NCI-H2107 (cell line): Measurements from ENCODE around the gene ADAMTSL1.
"Not testable (repeated sequence)": the region's sequence is repeated elsewhere in the genome, so short reads cannot be mapped to it uniquely, and the experiment has no call there.

ENCODE experiments used
- DNase-seq: peaks from one replicate; lab custom pipeline; 2025; lab: John Stamatoyannopoulos, UW

The ADAMTSL1 gene

DNA sequence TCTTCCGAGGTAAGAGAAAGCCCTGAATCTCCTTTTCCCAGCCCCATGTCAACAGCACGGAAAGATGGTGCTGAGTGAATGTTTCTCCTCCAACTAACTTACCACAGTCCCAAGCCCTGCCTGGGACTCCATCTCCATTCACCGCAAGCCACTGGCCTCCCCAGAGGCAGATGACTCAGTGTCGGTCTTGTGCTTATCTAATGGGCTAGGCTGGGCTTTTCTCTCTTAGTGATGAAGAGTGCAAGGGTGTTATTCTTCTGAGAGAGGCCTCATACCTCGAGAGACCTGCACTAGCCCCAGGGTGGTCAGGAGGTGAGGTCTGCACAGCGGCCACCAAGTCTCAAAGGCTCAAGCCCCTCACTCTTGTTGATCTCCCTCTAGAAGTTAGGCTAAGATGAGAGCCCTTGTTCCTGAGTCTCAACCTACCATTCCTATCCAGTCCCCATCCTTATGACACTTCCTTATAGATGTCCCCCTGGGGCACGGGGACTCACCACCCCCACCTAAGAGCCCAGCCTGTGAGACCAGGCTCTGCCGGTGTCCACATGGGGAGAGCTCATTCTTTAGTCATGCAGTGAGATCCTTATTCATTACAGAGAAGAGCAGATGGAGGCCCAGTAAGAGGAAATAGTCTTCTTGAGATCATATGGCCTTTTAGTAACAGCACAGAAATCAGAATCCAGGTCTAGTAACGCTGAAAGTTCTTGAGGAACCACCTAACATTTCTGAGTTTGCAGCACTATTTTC is 432.1 kb downstream of the ADAMTSL1 start:
- DNase-seq, result no peak

DNA sequence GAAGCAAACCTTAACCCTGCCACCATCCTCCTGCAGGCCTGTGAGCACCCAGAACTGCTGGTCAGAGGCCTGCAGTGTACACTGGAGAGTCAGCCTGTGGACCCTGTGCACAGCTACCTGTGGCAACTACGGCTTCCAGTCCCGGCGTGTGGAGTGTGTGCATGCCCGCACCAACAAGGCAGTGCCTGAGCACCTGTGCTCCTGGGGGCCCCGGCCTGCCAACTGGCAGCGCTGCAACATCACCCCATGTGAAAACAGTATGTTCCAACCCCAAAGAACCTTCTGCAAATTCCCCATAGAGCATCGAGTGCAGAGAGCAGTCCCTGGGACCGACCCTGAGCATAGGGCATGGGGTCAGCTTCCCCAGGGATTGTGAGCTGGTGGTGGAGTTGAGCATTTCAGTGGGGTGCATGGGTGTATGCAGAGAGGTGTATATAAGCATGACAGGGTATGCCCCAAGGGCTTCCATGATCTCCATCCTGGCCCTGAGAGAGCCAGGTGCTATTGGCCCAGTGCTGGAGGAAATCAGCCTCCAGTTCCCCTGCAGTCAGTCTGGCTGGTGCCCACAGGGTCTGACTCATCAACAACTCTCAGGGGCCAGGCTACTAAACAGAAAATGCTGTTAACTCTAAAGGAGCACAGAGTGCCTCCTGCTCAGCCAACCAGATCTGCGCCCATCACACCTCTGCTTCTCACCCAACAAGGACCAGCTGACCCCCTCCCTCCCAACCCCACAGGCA is 432.9 kb downstream of the ADAMTSL1 start:
- no peak for DNase-seq

DNA sequence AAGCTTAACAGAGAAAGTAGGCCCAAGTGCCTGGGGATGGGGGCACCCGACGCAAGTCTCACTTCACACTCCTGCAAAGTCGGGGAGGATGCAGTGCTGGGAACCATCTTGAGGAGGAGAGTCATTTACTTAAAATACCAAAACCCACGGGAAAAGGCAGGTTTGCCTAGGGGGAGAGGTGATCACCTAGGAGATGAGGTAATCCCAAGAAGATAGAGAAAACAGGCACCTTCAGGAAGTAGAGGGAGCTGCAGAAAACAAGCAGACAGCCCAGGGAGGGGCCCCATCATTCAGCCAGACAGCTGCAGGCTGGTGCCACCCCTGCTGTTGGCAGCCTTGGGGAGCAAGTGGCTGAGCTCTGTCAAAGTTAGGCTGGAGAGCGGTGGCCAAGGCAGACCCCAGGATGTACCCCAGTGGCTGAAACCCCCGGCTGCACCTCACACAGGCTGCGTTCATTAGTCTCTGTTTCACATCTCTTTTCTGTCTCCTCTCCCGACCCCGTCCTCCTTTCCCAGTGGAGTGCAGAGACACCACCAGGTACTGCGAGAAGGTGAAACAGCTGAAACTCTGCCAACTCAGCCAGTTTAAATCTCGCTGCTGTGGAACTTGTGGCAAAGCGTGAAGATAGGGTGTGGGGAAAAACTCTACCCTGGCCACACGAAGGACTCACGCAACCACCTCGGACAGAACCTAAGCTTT is 434.1 kb downstream of the ADAMTSL1 start:
- DNase-seq, result no peak

DNA sequence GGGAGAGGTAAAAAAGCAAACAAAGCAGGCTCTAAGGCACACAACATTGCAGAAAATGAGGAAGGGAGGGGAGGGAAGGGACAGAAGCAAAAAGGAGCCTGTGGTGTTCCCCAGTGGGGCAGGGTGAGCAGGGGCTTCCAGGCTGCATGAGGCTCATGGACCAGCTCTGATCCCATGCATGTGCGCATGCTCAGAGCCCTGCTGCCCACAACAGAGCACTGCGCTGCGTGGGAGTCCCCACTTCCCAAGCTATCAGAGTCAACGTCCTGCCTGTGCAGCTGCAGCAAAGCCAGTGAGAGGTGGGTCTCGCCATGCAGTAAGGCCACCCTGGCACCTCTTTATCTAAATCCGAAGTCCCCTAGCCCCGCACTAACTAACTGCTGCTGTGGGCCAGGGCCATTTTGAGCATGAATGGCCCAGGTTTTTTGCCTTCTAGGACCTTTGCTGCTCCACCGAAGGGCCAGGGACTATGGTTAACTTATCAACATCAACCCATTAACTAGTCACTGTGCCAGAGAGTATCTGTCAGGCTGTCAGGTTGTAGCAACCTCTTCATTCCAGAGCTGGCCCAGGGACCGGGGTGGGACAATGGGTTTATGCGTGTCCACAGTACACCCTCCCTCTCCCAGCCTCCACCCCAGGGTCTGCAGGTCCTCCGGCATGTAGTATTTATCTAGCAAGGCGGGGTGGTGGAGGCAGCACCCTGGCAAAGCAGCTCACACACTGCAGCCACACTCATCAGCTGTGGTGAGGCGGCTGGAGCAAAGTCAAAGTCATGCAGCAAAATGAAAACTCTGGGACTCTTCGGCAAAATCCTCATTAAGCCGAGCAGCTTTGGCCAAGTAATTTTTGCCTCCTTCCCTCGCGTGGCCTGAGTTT is 435.4 kb downstream of the ADAMTSL1 start:
- DNase-seq, result no peak

DNA sequence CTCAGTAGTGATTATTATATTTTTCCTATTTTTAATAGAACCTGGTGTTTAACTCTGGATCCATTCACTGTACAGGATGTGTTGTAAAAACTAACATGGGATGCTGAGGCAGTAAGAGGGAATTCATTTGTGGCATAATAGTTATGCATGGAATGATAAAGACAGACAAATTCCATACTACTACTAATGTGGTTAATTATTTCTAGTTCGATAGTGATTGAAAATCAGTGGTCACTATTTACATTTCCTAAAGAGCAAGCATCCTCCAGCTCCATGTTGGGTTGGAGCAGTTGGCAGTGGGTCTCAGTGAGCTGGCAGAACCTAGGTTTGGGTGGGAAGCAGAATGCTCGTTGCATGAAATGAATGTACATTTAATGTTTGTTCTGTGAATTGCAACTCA is 436.5 kb downstream of the ADAMTSL1 start:
- no peak for DNase-seq

DNA sequence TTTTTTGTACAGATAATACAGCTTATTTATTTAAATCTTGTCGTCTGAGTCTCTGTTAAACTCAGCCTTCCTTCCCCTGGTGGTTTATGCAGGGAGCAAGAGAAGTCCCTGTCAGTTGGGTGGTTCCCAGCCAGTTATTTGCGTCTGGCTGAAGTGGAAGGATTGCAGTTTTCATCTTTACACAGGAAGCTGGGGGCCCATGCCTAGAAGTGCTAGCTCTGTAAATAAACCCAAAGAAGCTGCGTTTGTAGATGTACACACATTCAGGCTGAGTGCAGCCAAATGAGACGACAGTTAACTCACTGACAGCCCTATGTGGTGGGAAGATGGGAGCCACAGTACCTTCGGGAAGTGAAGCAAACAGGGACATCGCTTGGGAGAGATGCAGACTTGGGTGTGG is 437.0 kb downstream of the ADAMTSL1 start:
- no peak for DNase-seq

DNA sequence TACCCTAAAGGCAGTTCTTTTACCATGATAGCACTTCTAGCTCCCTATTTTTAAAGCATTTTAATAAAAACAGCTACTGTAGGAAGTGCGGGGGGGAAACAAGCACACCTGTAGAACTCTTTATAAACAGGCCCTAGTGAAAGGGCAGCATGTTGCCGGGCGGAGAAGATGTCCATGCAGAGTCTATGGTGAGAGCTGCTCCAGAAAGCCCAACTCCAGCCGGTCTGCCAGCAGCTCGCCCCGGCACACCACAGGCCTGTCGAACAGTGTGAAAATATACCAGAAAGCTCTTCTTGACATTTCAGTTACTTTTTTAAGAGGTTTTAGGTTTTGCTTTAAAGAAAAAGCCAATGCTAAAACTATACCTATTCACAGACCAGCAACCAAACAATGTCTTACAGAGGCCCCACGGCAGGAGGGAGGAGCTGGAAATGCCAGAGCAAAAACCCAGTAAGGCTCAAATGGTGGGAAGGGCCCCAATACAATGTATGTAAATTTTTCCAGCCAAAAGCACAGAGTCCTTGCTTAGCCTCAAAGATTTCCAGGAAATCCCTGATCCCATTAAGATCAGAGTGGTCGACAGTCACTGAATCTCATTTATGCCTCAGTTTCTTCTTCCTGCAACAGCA is 437.9 kb downstream of the ADAMTSL1 start:
- DNase-seq, result no peak

DNA sequence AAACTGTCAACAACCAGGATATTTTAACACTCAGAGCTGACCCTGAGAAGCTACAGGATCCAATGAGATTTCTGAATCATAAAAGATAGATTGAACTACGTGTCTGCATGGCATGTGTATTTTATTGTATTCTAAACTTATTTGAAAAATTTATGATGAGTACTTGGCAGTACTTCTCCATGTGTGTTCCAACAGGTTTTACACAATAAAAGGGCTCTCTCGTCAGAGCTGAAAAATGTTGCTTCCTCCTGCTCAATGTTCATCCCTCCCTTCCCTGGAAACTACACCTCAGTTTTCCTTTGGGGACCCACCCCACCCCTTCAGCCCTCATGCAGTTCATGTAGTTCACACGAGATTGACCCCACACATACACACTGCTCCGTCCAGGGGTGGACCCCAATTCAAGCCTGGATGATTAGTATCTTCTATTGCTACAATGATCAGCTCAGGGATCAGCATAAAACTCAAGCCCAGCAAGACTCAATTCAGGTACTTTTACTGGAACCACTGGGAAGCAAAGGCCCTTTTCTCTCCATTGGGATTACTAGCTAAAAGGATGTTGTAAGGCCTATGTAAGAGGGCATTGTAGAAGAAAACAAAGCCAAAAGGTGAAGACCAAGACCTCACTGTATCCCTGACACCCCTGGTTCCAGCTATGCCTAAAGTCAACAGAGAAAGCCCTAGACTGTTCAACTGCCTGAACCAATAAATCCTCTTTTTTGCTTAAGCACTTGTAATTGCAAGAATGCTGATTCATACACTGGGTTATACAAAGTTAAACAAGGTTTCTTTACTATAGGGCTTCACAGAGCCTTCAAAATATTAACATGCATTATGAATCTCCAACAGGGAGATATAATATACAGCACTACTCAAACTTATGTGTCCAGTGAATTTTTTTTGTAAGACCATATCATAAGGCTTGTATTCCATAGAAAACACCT is 446.5 kb downstream of the ADAMTSL1 start:
- DNase-seq, result no peak

DNA sequence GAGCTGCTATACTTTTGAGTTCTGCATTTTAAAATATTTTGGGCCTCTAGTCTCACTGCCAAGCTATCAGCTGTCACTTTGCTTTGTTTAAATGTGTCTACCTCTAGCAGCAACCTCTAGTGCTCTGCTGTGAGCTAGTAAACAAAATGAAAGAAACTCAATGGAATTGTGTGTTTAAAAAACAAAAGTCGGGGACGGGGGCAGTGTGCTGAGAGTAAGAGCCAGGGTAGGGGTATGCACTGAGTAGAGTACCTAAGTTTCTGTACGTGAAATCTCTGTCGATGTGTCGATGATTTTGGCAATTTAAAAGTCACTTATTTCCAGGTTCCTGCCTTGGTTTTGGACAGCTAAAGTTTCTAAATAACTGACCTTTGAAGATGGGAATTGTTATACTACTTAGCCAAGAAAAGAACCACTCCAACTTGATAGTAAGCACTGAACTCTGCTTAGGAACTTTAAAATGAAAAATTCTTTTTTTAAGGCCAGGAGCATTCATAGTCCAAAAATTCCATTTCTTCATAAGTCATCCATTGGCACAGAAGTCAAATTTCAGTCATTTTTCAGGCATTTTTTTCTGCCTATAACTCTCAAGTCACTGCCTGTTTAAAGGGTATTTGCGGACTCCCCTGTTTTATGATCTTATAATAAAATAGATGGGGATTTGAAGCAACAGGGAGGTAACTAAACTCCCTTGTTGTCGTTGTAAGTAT is 447.6 kb downstream of the ADAMTSL1 start:
- no peak for DNase-seq

DNA sequence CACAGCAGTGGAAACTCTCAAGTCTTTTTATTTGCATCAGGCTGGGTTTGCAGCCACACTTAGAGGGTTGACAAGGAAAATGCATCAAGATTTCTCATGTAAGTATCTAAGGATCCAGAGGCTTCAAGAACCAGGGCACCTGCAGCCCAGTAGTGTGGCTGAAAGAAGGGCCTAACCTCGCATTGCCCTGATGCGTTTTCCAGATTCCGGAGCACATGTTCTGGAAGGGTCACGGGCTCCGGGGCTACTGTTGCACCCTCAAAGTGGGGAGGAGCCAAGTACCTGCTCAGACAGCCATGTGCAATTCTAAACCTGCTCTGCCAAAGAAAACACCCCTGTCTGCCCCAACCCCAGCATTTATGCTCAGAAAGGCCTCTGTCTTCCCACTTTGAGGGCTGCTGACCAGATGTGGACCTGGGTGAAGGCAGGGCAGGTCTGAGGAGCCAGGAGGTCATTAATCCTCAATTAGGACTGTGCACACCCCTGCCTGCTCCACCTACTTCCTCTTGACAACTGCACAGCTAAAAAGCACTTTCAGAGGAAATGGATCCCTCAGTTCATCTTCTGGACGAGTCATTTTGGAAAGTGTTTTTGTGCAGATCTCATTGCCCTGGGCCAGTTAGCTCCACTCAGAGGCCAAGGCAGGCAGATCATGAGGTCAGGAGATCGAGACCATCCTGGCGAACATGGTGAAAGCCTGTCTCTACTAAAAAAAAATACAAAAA is 448.4 kb downstream of the ADAMTSL1 start:
- no peak for DNase-seq

DNA sequence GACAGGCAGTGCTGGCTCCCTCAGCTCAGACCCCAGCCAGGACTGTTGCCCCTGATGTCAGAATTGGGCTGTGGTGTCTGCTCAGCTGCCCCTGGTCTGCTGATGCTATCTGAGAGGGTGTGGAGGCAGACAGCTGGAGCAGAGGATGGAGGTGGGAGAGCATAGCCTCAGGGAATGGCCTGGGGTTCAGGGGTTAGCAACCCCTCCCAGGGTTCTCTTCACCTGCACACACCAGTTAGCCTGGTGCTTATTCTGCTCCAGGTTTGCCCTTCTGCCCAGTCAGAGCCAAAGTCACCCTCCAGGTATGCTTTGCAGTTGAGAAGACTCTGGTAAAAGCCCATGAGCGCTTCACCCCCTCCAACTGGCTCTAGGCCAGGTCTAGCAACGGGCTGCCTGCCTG is 449.2 kb downstream of the ADAMTSL1 start:
- DNase-seq, result no peak

DNA sequence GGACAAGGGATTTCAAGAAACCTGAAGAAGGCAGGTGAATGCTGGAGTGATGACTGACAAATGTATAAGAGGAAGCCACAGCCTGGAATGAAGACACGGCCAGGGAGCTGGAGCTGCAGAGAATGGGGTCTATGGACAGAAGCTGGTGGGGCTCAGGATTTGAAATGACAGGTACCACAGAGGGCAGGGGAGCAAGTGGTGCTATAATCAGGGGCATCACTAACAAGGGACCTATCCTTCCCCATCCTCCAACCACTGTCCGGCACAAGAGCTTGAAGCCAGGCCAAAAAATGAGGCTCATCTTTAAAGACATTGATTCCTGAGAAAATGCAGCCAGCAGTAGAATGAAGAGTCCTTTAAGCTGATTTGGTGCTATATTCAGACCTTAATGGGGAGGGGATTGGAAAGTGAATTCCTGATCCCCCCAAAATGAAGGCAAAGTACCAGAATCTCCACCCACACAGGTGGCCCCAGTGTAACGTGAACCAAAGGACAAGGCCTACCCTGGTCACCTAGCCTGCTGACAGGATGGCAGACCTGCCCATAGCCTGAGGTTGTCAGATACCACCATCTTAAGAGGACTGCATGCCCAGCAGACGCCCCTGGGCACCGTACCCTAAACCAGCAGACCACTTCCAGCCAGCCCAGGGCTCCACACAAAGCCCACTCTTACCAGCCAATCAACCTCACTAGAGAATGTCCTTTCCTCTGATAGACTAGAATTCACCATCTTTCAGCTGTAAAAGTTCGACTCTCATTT is 449.9 kb downstream of the ADAMTSL1 start:
- DNase-seq, result no peak

DNA sequence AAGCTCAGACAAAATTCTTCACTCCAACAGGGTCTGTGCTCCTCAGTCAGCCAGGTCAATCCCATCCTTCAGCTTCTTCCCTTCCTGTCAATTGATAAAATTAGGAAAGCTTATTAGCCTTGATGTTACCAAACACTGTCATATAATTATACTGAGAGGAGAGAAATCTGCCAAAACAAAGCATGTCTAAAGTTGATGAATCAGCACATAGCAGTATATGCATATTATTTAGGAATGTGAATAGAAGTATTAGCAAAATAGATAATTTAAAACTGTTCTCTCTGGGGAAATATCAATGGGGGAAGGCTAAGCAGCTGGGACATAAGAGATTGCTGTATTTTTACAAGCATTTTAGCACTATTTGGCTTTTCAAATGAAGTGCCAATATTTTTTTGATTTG is 451.9 kb downstream of the ADAMTSL1 start:
- no peak for DNase-seq

DNA sequence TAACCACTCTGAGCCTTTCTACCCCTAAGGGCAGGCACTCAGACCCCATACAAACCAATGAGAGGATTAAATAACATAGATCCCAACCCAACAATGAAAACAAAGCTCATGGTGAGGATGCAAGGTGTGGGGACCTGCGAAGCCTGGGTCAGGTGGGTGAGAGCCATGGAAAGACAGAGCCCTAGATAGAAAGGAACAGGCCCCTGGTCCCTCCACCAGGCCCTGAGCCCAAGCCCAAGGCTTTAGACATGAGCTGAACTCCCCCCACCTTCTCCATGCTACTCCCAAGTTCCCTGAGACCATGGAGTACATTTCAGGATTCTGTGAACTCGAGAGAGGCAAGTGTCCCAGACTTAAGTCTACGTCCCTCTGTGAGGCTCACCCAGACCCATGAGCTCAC is 452.6 kb downstream of the ADAMTSL1 start:
- no peak for DNase-seq

DNA sequence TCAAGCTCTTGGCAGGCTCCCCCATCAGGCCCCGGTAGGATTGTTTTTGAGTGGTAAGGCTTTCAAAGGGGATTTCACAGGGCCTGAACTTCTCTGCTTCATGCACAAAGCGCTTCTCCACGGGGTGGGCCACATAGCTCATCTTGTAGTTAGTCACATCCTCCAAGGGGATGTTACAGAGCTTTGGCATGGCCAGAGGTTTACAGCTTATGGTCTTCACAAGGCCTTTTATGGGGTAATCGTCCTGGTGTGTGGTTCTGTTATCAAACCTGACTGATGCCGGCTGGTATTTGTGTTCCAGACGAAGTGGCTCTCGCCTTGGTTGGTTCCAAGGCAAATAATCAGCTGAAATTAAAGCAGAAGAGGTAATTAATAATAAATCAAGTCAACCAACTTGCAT is 454.8 kb downstream of the ADAMTSL1 start:
- no peak for DNase-seq

DNA sequence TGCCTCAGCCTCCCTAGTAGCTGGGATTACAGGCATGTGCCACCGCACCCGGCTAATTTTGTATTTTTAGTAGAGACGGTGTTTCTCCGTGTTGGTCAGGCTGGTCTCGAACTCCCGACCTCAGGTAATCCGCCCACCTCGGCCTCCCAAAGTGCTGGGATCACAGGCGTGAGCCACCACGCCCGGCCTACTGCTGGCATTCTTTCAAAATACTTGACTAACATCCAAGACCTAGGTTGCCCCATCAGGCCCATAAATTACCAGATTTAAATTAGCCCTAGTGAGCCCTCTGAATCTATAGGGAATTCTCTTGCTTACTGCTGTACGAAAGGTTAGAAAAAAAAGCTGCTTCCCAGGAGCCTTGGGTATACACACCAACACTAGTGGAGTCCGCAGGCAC is 456.7 kb downstream of the ADAMTSL1 start:
- not testable (repeated sequence) for DNase-seq

DNA sequence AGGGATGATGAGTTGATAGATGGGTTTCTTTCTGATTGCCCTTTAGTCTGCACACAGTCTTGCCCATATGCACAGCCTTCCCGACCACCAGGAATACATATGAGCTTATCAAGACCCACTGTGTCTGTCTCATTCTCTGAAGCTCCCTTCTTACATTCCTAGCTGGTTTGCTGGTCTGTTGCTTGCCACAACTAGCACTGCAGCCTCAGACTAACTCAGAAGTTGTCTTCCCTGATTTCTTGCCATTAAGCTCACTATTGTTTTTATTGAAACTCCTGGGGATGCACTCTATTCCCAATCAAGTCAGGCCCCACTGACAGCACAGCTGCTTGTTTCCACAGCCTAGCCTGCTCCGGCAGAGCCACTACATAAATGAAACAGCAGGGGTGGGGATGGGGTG is 461.6 kb downstream of the ADAMTSL1 start:
- no peak for DNase-seq

DNA sequence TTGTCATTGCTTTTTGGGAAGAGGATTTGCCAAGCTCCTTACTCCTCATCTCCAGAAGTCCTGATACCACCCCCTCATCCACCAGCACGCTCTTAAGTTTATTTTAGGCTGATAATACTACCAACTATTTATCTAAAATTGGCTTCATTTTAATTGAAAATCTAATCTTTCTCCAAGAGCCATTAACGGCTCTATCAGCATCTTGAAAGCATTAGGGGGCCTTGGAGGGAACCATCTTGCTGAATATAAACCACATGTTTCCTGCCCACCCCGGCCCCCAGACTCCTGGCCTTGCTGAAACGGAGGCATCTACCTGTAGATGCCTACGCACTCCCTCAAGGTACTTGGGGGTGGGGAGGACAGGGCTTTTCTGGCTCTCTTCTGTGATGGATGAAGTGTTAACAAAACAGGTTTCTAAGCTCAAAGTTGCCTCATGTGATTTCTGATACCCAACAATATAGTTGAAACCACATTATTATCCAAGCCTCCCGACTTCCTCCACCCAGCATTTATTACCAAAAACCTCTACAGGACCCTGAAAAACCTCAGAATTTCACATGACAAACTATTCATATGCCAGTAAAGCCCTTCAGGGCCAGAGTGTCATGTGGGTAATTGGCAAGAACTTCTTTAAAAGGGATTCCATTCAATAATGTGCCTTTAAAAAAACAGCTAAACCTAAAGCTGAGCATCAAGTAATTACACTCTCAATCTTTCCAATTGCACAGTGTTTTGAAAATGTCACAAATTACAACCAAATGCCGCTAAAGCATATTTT is 462.3 kb downstream of the ADAMTSL1 start:
- no peak for DNase-seq
